DMS 273 (cell line): Measurements from ENCODE around the gene GDF2.
A peak's percentile ranks its signal among the peaks of the same experiment; 100 is the strongest.

Experiments used
- DNase-seq: peaks from one replicate; lab custom pipeline; 2025; ENCODE audit not compliant: unreplicated experiment; lab: John Stamatoyannopoulos, UW

Gene GDF2

GRCh38 chr10:47366731-47367460 lies 44.6 kb downstream of the GDF2 start:
- no peak for DNase-seq

GRCh38 chr10:47367646-47368045 lies 45.4 kb downstream of the GDF2 start:
- no peak for DNase-seq

GRCh38 chr10:47368431-47369180 lies 46.4 kb downstream of the GDF2 start:
- DNase-seq: peak; percentile 2

GRCh38 chr10:47369251-47369894 lies 47.1 kb downstream of the GDF2 start:
- no peak for DNase-seq

DNA sequence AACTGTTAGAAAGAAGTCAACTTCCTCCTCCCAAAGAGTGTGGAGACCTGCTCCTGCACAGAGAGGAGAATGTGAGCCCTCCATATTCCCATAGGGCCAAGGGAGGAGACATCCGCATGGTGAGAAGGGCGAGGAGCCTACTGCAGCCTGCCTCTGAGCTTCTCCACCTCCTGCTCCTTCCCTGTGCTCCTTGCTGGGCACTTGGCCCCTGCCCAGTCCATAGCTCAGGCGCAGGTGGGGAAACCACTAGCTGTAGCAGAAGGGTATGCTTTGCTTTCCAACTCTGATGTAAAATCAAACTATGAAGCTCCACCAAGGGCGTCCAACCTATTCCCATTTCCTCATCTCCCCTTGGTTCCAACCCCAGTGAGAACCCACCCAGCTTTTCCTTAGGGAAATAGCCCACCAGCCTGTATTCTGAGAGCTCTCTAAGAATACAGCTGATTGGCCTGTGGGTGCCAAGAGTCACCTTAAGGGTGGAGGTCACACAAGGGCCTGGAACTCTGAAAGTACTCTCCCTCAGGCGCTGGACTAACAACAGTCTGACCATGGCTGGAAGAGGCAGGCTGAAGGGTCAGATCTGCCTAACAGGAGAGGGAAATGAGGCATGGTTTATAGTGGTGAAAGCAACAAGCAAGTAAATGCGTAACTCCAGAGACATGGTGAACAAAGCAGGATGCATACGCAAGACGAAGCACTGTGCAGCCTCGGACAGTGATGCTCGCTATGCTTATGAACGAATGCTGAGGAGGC lies 47.9 kb downstream of the GDF2 start:
- no peak for DNase-seq

DNA sequence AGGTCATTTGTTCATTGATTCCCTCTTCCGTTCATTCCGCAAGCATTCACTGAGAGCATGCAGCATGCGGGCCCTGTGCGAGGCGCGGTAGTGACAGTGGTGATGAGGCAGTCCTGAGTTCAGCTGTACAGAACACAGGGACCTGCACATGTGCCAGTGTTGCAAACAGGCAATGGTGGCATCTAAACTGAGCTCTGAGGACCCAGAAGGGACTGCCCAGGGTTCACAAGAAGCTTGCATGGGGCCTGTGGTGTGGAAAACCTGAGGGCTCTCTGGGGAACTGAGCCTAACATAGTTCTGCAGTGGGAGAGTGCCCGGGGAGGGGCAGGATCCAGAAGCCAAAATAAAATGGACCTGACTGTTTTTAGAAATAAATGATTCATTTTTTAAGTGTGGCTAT lies 48.6 kb downstream of the GDF2 start:
- DNase-seq: no peak

- no peak for DNase-seq
Measured at GRCh38 chr10:47371629-47372485, 49.6 kb downstream of the GDF2 start.

- no peak for DNase-seq
Measured at GRCh38 chr10:47372726-47373125, 50.5 kb downstream of the GDF2 start.

DNA sequence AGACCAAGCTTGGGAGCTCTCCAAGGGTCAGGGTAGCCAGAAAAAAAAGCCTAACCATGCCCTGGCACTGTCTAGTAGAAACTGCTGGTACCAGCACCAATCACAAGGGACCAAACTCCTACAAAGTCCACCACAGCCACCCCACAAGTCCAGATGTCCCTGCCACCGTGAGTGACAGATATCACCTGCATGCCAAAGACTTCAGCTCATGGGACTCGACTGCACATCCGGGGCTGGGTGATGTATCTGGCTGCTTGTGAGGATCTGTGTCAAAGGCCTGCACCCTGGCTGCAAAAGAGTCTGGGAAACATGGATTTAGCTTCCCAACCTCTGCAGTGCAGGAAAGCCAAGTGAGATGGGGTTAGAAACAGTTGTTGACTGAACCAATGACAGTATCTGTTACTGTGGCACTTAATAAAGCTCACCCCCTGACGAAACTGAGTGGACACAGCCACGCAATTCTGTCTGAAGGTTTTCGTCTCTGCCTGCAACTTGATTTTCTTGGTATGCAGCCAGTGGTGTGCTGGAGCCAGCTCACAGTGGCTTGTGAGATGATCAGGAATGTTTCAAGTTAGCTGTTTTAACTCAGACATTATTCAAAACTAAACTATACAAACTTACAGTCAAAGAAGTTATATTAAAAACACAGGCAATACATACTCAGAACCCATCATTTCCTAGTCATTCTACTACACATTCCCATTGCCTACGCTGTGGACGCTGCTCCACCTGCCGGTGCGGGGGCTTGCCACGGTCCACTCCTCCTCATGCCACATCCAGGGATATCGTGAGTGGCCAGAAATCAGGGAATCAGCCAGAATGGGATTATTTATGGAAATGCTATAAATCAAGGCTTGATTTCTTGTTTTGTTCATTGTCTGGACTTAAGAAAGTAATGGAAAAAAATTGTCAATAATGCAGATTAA lies 52.6 kb downstream of the GDF2 start:
- no peak for DNase-seq

DNA sequence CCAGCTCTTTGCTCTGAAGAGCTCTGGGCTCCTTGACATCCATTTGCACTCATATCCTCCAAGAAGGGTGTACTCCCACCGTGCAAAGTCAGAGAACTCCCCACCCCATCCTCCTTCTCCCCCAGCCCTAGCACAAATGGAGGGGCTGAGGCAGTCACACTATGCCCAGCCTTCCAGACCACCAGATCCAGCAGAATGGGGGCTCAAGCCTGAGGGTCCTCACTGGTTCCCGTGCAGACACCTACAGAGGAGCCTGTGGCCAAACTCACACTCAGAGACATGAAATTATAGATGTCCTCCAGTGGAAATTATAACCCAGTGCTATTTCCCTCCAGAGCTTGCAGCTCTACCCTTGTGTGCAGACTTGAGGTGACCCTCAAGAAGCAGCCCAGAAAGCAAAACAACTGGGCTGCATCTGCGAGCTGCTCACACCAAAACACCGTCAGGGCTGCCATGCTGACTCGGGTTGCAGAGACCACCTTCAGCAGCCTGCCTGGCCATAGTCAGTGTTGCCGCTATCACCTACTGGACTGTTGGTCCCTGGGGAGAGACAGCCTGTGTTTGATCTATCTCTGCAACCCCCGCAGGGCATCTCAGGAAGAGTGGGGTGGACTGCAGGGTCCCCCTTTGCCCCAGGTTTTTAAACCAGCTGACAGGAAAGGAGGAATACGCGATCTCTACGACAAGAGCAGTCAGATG lies 54.4 kb downstream of the GDF2 start:
- no peak for DNase-seq
